C1 segment of cervical spinal cord (tissue), 14 donors: ENCODE results near the gene LUC7L3.

Source experiments
- DNase-seq, 14 donors: peaks; one replicate each; lab custom pipeline; 2025; lab: John Stamatoyannopoulos, UW

LUC7L3 gene

GRCh38 chr17:50685691-50686493 is 33.5 kb upstream of the LUC7L3 start:
- no peak for DNase-seq

DNA sequence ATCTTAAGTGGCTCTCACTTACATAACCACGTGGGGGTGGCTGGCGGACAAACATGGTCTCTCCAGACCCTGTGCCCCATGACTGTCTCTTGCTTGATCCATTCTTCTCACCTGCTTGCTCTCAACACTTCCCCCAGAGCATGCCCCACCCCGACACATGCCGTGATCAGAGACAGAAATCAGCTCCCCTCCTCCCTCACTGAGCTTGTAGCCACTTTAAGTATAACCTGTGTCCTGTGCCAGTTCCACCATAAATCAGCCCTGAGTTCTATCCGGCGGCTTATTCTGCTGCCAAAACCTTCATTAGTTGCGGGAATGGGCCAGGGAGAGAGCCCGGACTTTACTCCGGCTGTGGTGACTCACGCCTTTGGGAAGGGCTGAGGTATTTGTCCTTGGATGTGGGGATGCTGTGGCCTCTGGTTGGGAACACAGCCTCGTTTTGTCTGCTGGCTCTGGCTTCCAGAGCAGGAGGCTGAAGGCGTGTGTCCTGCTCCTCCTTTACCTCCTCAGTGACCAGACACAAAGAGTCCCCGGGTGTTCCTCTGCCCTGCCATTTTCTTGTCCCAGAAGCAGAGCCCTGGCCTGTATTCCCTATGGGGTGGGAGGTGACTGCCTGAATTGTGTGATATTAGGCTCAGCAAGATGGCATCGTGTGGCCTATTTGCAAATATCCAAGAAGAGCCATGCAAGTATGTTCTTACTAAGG is 32.8 kb upstream of the LUC7L3 start:
- peak in 7 of 14 donors; percentile 25 to 86 (median 30) for DNase-seq

DNA sequence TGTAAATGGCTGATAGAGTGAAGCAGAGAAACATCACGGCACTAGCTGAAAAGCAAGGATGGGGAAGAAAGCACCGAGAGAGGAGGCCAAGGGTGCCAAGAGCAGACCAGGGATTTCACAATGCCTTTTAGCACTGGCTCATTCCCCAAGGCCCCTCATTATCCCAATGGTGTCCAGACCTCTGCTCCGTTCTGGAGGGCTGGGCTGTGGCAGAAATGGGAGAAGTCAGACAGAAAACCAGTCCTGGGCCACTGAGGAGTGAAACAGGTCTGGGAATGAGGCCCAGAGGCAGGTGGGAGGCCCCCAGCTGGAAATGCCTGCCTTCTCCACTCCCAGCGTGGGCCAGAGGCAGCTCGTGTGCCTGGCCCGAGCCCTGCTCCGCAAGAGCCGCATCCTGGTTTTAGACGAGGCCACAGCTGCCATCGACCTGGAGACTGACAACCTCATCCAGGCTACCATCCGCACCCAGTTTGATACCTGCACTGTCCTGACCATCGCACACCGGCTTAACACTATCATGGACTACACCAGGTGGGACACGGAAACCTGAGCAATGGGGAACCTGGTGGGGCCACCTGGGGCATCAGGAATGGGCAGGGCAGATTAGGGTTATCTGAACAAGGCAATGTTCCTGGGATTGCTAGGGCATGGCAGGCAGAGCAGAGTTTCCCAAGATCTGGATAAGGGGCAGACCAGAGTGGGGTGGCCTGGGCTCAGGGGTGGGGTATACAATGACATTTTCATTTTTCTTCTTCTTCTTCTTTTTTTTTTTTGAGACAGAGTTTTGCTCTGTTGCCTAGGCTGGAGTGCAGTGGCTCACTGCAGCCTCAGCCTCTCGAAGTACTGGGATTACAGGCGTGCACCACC is 32.0 kb upstream of the LUC7L3 start:
- DNase-seq, result peak in 2 of 14 donors; percentile 25 to 38

DNA sequence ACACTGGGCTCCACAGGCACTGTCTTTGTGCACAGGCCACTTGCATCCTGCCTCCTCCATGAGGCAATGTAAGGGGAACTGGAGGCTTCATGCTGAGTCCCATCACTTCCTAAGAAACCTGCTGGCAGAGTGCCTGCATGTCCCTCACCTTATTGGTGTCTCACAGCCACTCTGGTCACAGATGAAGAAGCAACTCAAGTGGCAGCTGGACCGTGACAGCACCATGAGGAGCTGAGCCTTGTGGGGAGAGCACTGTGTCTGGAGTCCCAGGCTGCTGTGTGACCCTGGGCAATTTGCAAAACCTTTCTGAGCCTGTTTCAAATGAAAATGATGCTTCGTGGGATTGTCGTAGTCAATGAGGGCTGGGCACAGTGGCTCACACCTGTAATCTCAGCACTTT is 31.2 kb upstream of the LUC7L3 start:
- no peak for DNase-seq

GRCh38 chr17:50689251-50689650 is 30.2 kb upstream of the LUC7L3 start:
- peak in 1 of 14 donors; percentile 36 for DNase-seq

DNA sequence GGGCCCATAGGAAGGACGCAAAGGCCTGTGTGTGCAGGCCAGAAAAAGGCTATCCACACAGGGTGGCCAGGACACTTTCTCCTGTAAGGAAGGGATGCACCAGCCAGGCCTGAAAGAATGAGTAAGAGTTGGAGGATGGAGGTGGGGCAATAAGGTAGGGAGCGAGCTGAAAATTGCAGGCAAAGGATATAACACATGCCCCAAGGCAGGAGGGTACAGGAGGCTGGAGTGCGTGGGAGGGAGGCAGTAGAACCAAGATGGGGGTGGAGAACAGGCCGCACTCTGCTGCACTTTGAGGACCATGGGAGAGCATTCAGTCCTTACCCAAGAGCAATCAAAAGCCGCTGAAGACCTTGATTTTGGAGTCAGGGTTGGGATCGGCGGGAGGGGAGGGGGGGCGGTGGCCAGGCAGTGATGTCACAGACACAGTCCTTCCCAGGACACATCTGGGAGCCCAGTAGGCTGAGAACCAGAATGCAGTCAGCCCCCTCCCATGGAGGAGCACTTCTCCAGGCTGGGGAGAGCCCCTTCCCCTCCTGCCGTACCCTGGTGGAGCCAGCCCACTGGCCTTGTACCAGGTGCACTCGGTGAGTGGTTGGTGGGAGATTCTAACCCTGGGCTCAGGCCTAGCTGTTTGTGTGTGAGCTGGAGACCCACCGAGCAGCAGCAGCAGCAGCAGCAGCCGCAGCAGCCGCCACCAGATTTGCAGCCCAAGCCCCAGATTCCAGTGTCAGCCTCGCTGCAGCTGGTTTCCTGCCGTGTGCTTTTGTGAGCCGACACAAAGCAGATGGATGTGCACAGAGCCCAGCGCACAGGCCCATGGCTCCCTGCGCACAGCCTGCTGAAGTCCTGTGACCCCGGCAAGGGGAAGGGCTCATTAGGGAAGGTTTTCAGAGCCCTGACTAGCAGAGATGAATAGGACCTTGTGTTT is 29.2 kb upstream of the LUC7L3 start:
- peak in 10 of 14 donors; percentile 6 to 67 (median 34) for DNase-seq

GRCh38 chr17:50690887-50691549 is 28.4 kb upstream of the LUC7L3 start:
- DNase-seq, result no peak

DNA sequence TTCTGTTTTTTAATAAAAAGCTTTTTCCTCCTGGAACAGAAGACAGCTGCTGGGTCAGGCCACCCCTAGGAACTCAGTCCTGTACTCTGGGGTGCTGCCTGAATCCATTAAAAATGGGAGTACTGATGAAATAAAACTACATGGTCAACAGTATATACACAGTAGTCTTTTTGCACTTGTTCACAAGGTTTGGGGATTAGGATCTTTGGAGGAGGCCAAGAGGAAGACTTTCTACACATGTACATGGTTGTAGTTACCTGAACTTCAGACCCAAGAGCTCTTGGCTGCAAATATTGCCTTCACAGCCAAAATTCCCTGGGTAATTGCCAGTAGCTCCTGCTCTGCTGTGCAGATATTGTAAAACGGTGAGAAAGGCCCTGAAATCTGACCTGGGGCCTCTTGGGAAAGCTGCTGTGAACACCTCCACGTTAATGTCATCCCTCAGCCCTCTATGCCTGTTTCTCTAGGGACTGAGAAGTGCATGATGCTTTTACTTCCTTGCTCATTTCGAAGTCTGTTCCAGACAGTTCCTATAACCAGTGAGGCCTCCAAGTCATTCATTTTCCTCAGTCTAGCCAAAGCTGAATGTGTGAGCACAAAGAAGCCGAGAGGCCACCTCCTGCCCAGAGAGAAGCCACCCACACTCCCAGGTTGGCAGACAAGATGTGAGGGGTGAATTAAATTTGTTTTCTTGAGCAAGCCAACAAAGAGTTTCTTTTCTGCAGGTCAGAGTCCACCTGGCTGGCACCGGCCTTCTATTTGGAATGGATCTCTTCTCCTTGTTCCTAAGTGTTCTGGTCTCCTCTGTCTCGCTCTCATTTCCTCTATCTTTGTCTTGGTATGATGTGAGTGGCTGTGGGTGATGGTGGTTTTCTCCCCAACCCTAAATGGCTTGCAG is 27.6 kb upstream of the LUC7L3 start:
- peak in 1 of 14 donors; percentile 62 for DNase-seq

DNA sequence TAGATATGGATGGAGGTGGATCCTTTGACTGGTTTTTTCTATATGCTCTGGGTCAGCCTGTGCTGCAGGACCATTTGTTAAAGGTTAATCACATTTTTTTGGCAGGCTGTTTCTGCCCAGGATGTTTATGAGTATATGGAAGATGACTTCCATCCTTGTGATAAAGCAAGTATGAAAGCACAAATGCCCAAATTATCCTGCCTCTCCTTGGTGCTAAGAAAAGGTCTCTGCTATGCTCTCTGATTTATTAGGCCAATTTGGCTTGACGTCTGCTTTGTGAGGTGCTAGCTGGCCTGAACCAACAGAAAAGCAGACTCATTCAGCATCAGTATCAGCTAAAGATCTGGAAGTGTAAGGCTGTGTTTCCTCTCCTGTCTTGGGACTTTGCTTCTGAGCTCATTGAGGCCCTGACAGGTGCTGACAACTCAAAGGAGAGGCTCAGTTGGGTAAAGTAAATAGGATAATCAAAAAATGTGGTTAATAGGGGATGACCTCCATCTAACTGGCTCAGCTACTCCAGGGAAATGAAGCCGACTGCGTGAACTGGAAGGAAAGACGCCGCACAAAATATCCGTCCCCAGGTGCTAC is 26.9 kb upstream of the LUC7L3 start:
- no peak for DNase-seq

- no peak for DNase-seq
Observed at GRCh38 chr17:50693036-50693682, 26.2 kb upstream of the LUC7L3 start.

DNA sequence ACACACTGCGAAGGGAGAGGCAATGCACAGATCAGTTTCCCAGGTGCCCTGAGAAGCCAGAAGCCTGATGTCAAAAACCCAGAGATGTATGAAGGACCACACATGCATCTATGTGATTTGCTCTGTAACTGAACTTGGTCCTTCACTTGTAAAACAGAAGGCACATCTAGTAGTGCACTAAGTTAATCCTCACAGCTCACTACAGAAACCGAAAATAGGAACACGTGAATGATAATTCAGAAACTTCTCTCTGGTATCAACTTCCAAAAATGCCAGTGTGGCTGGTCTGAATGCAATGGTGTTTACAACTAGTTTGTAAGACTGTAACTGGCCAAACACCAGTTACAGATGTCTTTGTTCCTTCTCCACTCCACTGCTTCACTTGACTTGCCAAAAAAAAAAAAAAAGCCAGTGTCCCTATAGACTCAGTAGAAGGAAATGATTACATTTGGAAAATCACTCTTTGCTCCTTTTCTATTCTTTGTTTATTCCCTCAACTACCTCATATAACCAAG is 23.0 kb upstream of the LUC7L3 start:
- DNase-seq, result no peak

DNA sequence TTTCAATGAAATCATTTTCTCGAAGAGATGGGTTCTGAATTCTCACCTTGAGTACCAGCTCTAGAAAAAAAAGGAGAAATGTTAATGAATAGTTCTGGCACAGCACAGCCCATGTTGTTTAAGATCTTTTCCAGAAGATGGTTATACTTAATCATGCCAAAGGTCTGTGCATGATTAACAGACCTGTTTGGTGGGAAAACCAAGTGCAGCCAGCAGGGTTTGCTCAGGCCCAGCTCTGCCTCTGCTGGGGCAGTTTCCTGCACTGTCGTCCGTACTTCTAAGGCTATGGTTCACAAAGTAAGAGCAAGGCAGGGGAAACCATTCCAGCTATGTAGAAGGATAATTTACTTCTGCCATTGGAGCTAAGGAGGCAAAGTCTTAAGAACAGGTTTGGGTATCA is 22.3 kb upstream of the LUC7L3 start:
- no peak for DNase-seq

DNA sequence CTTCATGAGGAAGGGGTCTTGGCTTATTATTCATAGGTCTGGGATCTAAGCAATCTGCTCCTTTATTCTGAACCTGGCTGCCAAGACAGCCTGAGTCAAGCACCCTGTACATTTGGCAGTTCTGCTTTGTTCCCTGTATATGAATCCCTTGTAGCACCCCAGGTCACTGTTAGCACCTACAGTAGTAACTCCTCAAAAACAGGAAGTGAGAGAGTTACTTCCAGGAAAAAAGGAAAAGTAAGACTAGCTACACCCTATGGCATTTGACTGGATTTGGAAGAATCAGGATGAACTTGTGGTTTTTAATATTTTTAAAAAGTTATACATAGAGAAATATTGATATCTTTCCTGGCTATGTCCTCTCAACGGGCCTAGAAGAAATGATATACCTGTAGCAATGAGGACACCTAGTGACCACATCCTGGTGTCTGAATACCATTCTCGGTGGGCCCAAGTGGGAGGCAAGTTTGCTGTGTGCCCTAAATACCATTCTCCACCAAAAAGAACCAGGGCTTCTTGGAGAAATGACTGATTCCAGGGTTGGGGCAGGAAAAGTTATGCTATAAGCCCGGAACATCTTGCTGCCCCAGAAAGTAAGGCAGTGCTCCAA is 21.6 kb upstream of the LUC7L3 start:
- DNase-seq, result no peak

DNA sequence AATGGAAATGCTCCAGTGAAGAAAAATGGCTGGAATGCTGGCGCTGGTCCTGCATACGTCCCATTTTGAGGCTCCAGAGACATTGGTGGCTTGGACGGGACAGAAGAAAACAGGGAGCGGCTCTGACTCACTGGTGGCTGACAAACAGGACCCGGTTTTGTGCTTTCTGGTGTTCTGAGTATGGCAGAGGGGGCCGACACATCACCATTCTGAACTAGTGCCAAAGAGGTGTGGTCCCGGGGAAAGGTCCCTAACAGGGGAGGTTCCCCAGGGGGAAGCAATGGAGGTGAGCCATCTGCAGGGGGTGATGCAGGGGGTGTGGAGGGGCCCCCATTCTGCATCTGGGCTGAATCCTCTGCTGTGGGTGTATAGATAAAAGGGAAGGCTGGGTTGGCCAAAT is 20.0 kb upstream of the LUC7L3 start:
- no peak for DNase-seq

DNA sequence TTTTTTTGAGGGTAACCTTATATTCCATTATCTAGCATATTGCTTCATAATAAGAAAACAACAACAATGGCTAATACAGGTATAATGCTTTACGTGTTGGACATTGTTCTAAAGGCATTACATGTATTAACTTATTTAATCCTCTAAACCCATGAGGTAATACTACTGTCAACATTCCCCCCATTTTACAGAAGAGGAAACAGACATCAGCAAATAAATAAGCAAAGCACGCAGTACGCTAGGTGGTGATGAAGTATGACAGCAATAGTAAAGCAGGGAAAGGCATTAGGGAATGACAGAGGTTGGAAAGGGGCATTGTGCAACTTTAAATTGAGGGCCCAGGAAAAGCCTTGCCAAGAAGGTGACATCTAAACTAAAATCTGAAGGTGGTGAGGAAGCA is 16.2 kb upstream of the LUC7L3 start:
- DNase-seq, result no peak

DNA sequence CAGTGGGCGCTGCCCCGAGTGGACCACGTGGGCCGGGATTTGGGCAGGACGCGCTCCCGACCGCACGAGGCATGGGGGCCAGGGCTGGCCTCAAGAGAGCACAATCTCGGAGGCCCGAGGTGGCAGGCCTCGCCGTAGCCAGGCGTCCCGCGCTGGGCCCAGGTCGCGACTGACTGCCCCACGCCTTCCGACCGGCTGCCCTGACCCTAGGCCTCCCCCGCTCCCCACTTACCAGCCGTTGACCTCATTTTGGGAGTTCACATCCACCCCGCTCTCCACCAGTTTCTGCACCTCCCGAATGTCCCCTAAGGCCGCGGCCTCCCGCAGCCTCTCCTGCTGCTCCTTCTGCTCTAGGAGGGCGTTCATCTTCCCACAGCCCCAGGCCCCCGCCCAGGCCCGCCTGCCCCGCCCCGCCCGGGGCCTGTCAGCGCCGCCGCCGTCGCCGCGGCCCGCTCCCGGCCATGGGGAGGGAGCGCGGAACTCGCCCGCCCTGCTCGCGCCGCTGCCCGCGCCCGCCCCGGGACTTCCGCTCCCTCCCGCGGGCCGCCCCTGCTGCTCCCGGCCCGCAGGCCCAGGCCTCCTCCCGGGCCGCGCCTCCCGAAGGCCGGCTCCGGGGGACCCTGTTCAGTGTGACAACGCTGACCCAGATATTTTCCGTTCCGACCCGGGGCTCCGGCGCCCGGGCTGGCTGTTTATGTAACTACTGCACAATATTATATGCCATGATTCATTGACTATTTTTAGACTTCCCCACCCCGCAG is 11.9 kb upstream of the LUC7L3 start, which contains the start of gene ANKRD40:
ANKRD40 (minus strand) TSS at position 626 of the 761 bp plus-strand sequence; CDS start at position 366, 260 bp downstream.
- peak; percentile 54 to 96 (median 82) for DNase-seq
